Thoracic aorta (tissue), 2 donors: ENCODE results near the gene GPR61. TPM values are rescaled to one million over a fixed set of nuclear protein-coding genes. Genes with fewer than 3 reads are reported as not detected.

Experiments used
- ATAC-seq: fragments of 150-250 bp; one replicate; pipeline ENCODE4 v1.8.0; 2017; ENCODE audit warnings: low read depth; ENCODE audit not compliant: insufficient number of reproducible peaks, low FRiP score
- DNase-seq: peaks from one replicate; pipeline ENCODE4 v3.0.0-alpha.2; 2020; ENCODE audit warnings: low spot score
- H3K27ac ChIP-seq, 2 donors: fragments of 200-600 bp; sonication (generic); 1 replicate in 1 of 2; 2 replicates in 1 of 2; pipeline ENCODE4 v1.5.1; 2016; ENCODE audit warnings: mild to moderate bottlenecking in 2 of 2, moderate library complexity in 2 of 2
- H3K27me3 ChIP-seq: fragments of 200-600 bp; sonication (generic); replicated peaks from 2 replicates; pipeline ENCODE4 v1.6.0; 2016; ENCODE audit warnings: mild to moderate bottlenecking; ENCODE audit not compliant: insufficient read depth
- H3K36me3 ChIP-seq: fragments of 200-600 bp; sonication (generic); one replicate; pipeline ENCODE4 v1.5.1; 2016
- H3K4me1 ChIP-seq, 2 donors: fragments of 200-600 bp; sonication (generic); 1 replicate in 1 of 2; 2 replicates in 1 of 2; pipeline versions ENCODE4 v1.5.1 to v1.6.0; 2016; ENCODE audit warnings: low read depth in 2 of 2, mild to moderate bottlenecking in 1 of 2; ENCODE audit not compliant: control insufficient read depth in 1 of 2
- H3K4me3 ChIP-seq: fragments of 200-600 bp; sonication (generic); 2 replicates; pipeline ENCODE4 v1.5.1; 2016; ENCODE audit warnings: mild to moderate bottlenecking
- H3K9me3 ChIP-seq: fragments of 200-600 bp; sonication (generic); 2 replicates; pipeline ENCODE4 v1.5.1; 2016
- total RNA-seq, 2 donors: library from RNA; depleted of rRNA; stranded (reverse); fragments of >200 nt; gene quantifications; one replicate each; pipeline versions ENCODE4 v1.1.0 to v1.2.3, GENCODE V29; 2016
- TF ChIP-seq, protein P1 (sequence below): fragments of 200-600 bp; sonication (generic); IDR thresholded peaks from one replicate; pipeline ENCODE4 v1.5.1; 2019; ENCODE audit warnings: antibody characterized with exemption

GPR61 gene
- total RNA-seq, 2 donors from 2014 or later = not detected

DNA sequence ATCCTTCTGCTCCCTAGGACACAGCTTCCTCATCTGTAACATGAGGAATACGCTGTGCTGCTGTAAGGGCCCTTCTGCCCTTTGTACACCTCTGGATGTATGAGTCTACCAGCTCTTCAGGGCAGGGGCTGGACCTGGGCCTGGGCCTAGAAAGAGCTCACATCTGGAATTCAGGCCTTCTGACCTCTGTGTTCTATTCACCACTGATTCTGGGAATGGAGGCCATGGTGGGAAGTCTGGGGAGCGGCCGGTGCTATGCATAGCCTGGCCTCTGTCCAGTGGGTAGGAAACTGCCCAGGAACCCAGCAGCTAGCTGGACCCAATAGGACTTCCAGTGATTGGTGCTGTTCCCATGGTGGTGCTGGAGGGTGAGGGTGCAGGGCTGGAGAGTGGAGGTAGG, 11.0 kb upstream of the GPR61 start:
- Histone ChIP-seq H3K27me3 (no peaks in the 10 kb centered on the region), H3K9me3 (no peaks in the 10 kb centered on the region), H3K36me3 (no peaks in the 10 kb centered on the region), H3K4me1 (peaks cover 5% of the 10 kb centered on the region in 2 donors), H3K4me3 (no peak overlapping the region), H3K27ac (no peak overlapping the region)
- TF ChIP-seq, protein P1, sequence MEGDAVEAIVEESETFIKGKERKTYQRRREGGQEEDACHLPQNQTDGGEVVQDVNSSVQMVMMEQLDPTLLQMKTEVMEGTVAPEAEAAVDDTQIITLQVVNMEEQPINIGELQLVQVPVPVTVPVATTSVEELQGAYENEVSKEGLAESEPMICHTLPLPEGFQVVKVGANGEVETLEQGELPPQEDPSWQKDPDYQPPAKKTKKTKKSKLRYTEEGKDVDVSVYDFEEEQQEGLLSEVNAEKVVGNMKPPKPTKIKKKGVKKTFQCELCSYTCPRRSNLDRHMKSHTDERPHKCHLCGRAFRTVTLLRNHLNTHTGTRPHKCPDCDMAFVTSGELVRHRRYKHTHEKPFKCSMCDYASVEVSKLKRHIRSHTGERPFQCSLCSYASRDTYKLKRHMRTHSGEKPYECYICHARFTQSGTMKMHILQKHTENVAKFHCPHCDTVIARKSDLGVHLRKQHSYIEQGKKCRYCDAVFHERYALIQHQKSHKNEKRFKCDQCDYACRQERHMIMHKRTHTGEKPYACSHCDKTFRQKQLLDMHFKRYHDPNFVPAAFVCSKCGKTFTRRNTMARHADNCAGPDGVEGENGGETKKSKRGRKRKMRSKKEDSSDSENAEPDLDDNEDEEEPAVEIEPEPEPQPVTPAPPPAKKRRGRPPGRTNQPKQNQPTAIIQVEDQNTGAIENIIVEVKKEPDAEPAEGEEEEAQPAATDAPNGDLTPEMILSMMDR = no peak
- no peak for ATAC-seq
- DNase-seq = no peak

GRCh38 chr1:109529881-109530456, 9.7 kb upstream of the GPR61 start:
- Histone ChIP-seq H3K9me3 (no peaks in the 10 kb centered on the region), H3K36me3 (no peaks in the 10 kb centered on the region), H3K27ac (no peak overlapping the region), H3K4me1 (peaks cover 5% of the 10 kb centered on the region in 2 donors), H3K27me3 (no peaks in the 10 kb centered on the region), H3K4me3 (no peak overlapping the region)
- DNase-seq (no peak), ATAC-seq (no peak)
- TF ChIP-seq, protein P1 = no peak

- H3K4me3 ChIP-seq = no peak overlapping the region
- H3K36me3 ChIP-seq = no peaks in the 10 kb centered on the region
- TF ChIP-seq, protein P1 = no peak
- no peak for DNase-seq
- no peaks in the 10 kb centered on the region for H3K27me3 ChIP-seq
- peaks cover 5 to 8% of the 10 kb centered on the region in 2 donors for H3K4me1 ChIP-seq
- no peak for ATAC-seq
- H3K9me3 ChIP-seq = no peaks in the 10 kb centered on the region
- H3K27ac ChIP-seq = no peak overlapping the region
Observed at GRCh38 chr1:109530457-109531087, 9.1 kb upstream of the GPR61 start.

- no peaks in the 10 kb centered on the region for H3K9me3 ChIP-seq
- H3K27me3 ChIP-seq = no peaks in the 10 kb centered on the region
- TF ChIP-seq, protein P1 = no peak
- DNase-seq = no peak
- ATAC-seq = no peak
- H3K4me3 ChIP-seq = no peak overlapping the region
- no peaks in the 10 kb centered on the region for H3K36me3 ChIP-seq
- peaks cover 5 to 13% of the 10 kb centered on the region in 2 donors for H3K4me1 ChIP-seq
- no peak overlapping the region for H3K27ac ChIP-seq
Observed at GRCh38 chr1:109531380-109531779, 8.3 kb upstream of the GPR61 start.

GRCh38 chr1:109531826-109532364, 7.8 kb upstream of the GPR61 start:
- TF ChIP-seq, protein P1 = no peak
- no peaks in the 10 kb centered on the region for H3K9me3 ChIP-seq
- H3K4me1 ChIP-seq = peaks cover 5 to 13% of the 10 kb centered on the region in 2 donors
- DNase-seq (no peak), ATAC-seq (no peak)
- no peak overlapping the region for H3K27ac ChIP-seq
- H3K27me3 ChIP-seq = no peaks in the 10 kb centered on the region
- H3K4me3 ChIP-seq = peak overlapping the region; percentile 61
- H3K36me3 ChIP-seq = no peaks in the 10 kb centered on the region
